ENCODE results near the gene PHLDA3.

GRCh38 chr1:201469645-201470074, 672 bp upstream of the PHLDA3 start:
- TF ChIP-seq, protein P1, sequence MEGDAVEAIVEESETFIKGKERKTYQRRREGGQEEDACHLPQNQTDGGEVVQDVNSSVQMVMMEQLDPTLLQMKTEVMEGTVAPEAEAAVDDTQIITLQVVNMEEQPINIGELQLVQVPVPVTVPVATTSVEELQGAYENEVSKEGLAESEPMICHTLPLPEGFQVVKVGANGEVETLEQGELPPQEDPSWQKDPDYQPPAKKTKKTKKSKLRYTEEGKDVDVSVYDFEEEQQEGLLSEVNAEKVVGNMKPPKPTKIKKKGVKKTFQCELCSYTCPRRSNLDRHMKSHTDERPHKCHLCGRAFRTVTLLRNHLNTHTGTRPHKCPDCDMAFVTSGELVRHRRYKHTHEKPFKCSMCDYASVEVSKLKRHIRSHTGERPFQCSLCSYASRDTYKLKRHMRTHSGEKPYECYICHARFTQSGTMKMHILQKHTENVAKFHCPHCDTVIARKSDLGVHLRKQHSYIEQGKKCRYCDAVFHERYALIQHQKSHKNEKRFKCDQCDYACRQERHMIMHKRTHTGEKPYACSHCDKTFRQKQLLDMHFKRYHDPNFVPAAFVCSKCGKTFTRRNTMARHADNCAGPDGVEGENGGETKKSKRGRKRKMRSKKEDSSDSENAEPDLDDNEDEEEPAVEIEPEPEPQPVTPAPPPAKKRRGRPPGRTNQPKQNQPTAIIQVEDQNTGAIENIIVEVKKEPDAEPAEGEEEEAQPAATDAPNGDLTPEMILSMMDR (IDR thresholded peaks at IDR 0.05; ENCODE audit: low read depth, low read length) = no peak
- TF ChIP-seq EZH2phosphoT487 (IDR thresholded peaks at IDR 0.05; ENCODE audit: low read depth) = no peak

Measured in OCI-LY3 (cell line).